Stimulated activated CD8-positive, alpha-beta memory T cell treated with anti-CD3 and anti-CD28 coated beads, Interleukin-4, amount 100 ng/mL, for 48 hours (primary cell): ENCODE measurements around the gene KCNH5.
A peak's percentile ranks its signal among the peaks of the same experiment; 100 is the strongest.

Source experiments
- DNase-seq: peaks from one replicate; pipeline ENCODE4 v3.0.0-alpha.2; 2020

The KCNH5 gene

GRCh38 chr14:63045234-63045611 is at the start of gene KCNH5:
Gene KCNH5 (minus strand): TSS chr14:63045458. CDS start chr14:63045186, 272 bp downstream.
- peak; percentile 29 for DNase-seq

DNA sequence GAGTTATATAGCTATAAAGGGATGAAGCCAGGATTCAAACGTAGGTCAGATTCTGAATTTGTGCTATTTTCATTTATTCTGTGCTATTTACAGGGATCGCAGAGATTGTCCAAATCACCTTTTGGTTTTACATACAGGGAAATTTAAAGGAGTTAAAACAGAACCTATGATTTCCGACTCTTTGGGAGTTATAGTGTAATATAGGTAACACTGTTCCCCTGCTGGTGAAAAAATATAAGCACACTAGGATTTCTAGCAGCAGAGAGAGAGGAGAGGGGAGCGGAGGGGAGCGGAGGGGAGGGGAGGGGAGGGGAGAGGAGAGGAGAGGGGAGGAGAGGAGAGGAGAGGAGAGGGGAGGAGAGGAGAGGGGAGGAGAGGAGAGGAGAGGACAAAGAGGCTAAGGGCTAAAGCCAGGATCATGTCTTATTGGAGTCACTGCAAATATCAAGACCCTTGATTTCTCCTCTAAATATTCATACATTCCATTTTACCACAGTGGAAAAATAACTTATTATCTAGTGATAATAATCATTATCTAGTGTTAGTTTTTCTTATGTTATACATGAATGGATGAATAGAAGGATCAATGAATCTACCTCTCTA is 46.2 kb upstream of the KCNH5 start:
- DNase-seq, result no peak

DNA sequence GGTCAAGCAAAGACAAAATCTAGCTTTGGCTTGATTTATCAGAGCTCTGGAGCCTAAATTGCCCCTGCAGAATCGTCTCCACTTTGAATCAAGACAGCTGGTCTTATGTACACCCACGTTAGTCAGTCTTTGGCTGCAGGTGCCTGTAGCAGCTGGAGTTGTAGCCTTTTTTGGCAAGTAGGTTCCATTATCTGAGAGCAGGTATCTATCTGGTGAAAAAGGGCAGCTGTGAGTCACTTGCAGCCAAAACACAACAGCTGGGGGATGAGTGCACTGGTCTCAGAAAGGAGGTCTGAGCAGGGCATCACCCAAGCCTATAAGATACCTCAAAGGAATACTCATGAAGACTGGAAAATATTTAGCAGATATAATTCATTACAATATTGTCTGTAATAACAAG is 43.6 kb upstream of the KCNH5 start:
- no peak for DNase-seq

DNA sequence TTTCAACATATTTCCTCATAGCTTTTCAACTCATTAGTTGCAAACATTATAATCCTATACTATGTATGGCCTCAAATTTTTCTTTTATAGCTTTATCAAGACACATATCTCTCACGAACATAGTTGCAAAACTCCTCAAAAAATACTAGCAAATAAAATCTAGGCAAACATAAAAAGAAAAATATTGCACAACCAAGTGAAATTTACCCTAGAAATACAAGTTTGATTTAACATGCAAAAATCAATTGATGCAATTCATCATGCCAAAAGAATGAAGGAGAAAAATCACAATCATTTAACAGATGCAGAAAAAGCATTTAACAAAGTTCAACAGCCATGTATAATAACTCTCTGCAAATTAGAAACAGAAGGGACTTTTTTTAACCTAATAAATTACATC is 33.3 kb upstream of the KCNH5 start:
- DNase-seq, result no peak

- DNase-seq, result no peak
Observed at GRCh38 chr14:63076488-63076887, 31.2 kb upstream of the KCNH5 start.

DNA sequence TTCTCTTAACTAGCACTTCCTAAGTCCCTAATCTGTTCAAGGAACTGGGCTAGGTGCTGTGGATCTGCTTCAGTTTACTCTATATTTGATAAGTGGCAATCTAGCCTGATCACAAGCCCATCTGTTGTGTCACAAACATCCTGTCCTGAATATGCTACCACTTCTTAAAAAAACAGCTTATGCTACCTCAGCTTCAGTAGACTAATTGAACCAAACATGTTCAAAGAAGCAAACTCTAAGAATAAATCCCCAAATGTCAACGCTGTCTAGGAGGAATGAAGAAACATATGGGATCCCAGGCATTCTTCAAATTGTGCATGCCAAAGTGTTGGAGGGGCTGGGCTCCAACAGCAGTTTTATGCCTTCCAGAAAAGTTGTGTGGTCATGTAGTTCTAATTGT is 10.4 kb upstream of the KCNH5 start:
- no peak for DNase-seq

DNA sequence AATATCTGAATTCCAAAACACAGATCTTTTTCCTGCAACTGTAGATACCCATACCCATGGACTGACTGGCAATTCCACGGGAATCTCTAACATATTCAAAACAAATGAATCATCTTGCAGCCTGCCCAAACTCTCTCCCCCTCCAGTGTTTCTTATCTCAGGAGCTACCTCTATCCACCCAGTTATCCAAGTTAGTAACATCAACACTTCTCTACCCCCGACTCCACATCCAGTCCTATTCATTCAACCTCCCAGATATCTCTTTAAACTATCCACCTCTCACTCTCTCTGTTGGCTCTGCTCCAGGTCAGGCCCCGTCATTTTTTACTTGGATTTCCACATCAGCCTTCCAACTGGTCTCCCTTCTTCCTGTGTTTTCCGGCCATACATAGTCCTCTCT is 6.7 kb upstream of the KCNH5 start:
- DNase-seq, result no peak

GRCh38 chr14:63051301-63051700 is 6.0 kb upstream of the KCNH5 start:
- DNase-seq, result no peak

DNA sequence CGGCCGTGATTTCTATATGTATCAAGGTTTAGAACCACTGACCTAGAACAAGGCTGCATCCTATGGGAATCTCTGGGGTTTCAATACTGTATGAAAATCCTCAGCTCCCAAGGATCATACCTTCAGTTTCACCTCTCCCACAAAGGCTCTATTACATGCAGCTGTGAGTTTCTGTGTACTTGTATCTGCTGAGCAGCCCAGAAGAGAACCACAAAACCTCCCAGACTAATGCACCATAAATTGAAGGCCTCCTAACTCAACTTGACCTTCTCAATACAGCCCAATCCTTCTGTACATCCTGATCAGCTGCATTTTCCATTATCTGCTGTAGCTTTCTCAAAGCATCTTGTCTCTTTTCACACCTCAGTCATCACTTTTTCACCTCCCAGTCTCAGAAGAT is 5.4 kb upstream of the KCNH5 start:
- no peak for DNase-seq

- DNase-seq, result no peak
Observed at GRCh38 chr14:63046339-63047268, 1.3 kb upstream of the KCNH5 start.

GRCh38 chr14:63045612-63046320 is 508 bp upstream of the KCNH5 start:
- no peak for DNase-seq

- no peak for DNase-seq
Observed at GRCh38 chr14:63039866-63040265, 5.4 kb downstream of the KCNH5 start.

GRCh38 chr14:63032641-63033040 is 12.6 kb downstream of the KCNH5 start:
- no peak for DNase-seq

- no peak for DNase-seq
Observed at GRCh38 chr14:63032076-63032475, 13.2 kb downstream of the KCNH5 start.

GRCh38 chr14:63030113-63030512 is 15.1 kb downstream of the KCNH5 start:
- DNase-seq, result no peak

GRCh38 chr14:63027719-63028118 is 17.5 kb downstream of the KCNH5 start:
- no peak for DNase-seq

GRCh38 chr14:63026491-63026890 is 18.8 kb downstream of the KCNH5 start:
- no peak for DNase-seq

- DNase-seq, result no peak
Observed at GRCh38 chr14:63014621-63015020, 30.6 kb downstream of the KCNH5 start.

DNA sequence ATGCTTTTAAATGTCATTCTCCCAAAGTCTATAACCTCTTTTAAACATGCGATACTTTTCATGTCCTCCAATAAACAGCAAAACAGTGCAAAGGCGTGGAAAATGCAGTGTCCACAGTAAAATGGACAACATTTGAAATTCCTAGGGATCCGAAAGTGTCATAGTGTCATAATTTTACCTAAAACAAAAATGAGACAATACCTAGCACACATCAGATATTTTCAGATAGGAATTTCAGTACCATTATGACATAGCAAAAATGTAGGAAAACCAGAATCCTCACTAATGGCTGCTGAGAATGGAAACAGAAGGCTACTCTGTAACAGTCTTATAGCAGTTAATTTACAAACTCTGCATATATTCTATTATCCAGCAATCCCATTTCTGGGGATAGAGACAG is 33.1 kb downstream of the KCNH5 start:
- no peak for DNase-seq

DNA sequence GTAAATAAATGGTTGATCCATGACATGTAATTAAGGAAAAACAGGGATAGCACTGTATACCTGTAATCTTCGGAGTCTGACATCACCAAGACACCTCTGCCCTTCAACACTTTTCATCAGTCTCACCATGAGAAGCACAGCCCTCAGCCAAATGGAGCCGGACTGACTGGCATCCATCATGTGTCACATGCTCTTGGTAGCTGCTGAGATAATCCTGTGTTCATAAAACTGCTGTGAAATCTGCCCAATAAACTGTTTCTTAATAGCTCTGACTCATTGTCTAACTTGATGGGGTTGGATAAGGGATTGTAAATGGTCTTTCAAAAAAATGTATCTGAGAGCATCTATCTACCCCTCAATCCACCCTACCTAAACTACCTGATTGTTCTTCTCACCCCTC is 33.6 kb downstream of the KCNH5 start:
- no peak for DNase-seq

- no peak for DNase-seq
Observed at GRCh38 chr14:63009495-63009894, 35.8 kb downstream of the KCNH5 start.

GRCh38 chr14:63006531-63006930 is 38.7 kb downstream of the KCNH5 start:
- no peak for DNase-seq

GRCh38 chr14:62994096-62994495 is 51.2 kb downstream of the KCNH5 start:
- DNase-seq, result no peak

- no peak for DNase-seq
Observed at GRCh38 chr14:62988967-62989366, 56.3 kb downstream of the KCNH5 start.
